IMR-90 (cell line): Measurements from ENCODE around the gene CDH9. TPM values are rescaled to one million over a fixed set of nuclear protein-coding genes. Genes with fewer than 3 reads are reported as not detected.

Experiments used
- ATAC-seq: fragments of 200-7000 bp; cut with Tn5 transposase; 2 replicates; pipeline ENCODE4 v1.9.1; 2020; ENCODE audit warnings: low read depth, mild to moderate bottlenecking, moderate library complexity
- BruUV-seq: library from RNA; stranded (reverse); fragments of 400-500 nt; replicated peaks from 2 replicates; lab custom pipeline; 2021; lab: Mats Ljungman, UMichigan
- CTCF ChIA-PET: fragments of 300-600 bp; formaldehyde crosslinking; extraction: SDS; loops from one replicate; lab custom pipeline; 2021; ENCODE audit warnings: antibody characterized with exemption; lab: Yijun Ruan, JAX
- POLR2A ChIA-PET: fragments of 300-600 bp; sonication (Branson Sonifier 250); formaldehyde crosslinking; loops from one replicate; lab custom pipeline; 2022; ENCODE audit warnings: antibody characterized with exemption; ENCODE audit not compliant: unreplicated experiment; lab: Charles Lee
- DNase-seq: peaks from one replicate; pipeline ENCODE4 v3.0.0; 2013
- H2AFZ ChIP-seq: replicated peaks from 2 replicates; pipeline ENCODE3; 2013; ENCODE audit warnings: low read length, mild to moderate bottlenecking; ENCODE audit not compliant: poor library complexity
- H2AK5ac ChIP-seq: 2 replicates; pipeline ENCODE4 v1.6.1; 2013; ENCODE audit warnings: low read depth, low read length, inconsistent platforms
- H2AK9ac ChIP-seq: replicated peaks from 2 replicates; pipeline ENCODE3; 2013; ENCODE audit warnings: mild to moderate bottlenecking, low read depth, low read length, moderate library complexity; ENCODE audit not compliant: poor library complexity
- H2BK120ac ChIP-seq: 2 replicates; pipeline ENCODE4 v1.6.1; 2013; ENCODE audit warnings: low read depth, low read length, inconsistent platforms
- H2BK15ac ChIP-seq: 3 replicates; pipeline ENCODE4 v1.6.1; 2013; ENCODE audit warnings: low read depth, low read length, inconsistent platforms
- H2BK20ac ChIP-seq: 2 replicates; pipeline ENCODE4 v1.6.1; 2013; ENCODE audit warnings: low read depth, mild to moderate bottlenecking, inconsistent platforms, low read length, moderate library complexity
- H2BK5ac ChIP-seq: 2 replicates; pipeline ENCODE4 v1.6.1; 2013; ENCODE audit warnings: mild to moderate bottlenecking, low read depth, low read length, inconsistent platforms; ENCODE audit not compliant: poor library complexity, severe bottlenecking
- H3K14ac ChIP-seq: replicated peaks from 2 replicates; pipeline ENCODE4 v1.6.1; 2013; ENCODE audit warnings: low read depth, low read length, inconsistent platforms
- H3K18ac ChIP-seq: 2 replicates; pipeline ENCODE4 v1.6.1; 2013; ENCODE audit warnings: low read depth, low read length, control low read depth
- H3K23ac ChIP-seq: 2 replicates; pipeline ENCODE4 v1.6.1; 2013; ENCODE audit warnings: low read depth, low read length, inconsistent platforms
- H3K27ac ChIP-seq: 2 replicates; pipeline ENCODE4 v1.5.1; 2013; ENCODE audit warnings: mild to moderate bottlenecking, control low read depth, low read length; ENCODE audit not compliant: insufficient read depth
- H3K27me3 ChIP-seq: 2 replicates; pipeline ENCODE4 v1.6.1; 2013; ENCODE audit warnings: low read length; ENCODE audit not compliant: control insufficient read depth, insufficient read depth
- H3K36me3 ChIP-seq: 2 replicates; pipeline ENCODE4 v1.6.1; 2013; ENCODE audit warnings: low read length, mixed read lengths; ENCODE audit not compliant: control insufficient read depth, insufficient read depth
- H3K4ac ChIP-seq: 2 replicates; pipeline ENCODE4 v1.6.1; 2013; ENCODE audit warnings: low read depth, low read length, inconsistent platforms
- H3K4me1 ChIP-seq: 2 replicates; pipeline ENCODE4 v1.6.1; 2013; ENCODE audit warnings: low read length, mixed read lengths; ENCODE audit not compliant: control insufficient read depth, insufficient read depth
- H3K4me2 ChIP-seq: 2 replicates; pipeline ENCODE4 v1.6.1; 2013; ENCODE audit warnings: low read depth, mild to moderate bottlenecking, control low read depth, low read length, moderate library complexity
- H3K4me3 ChIP-seq: 2 replicates; pipeline ENCODE4 v1.5.1; 2013; ENCODE audit warnings: low read depth, mild to moderate bottlenecking, control low read depth, low read length, moderate library complexity; ENCODE audit not compliant: insufficient read depth
- H3K56ac ChIP-seq: 2 replicates; pipeline ENCODE4 v1.6.1; 2013; ENCODE audit warnings: low read length, inconsistent platforms; ENCODE audit not compliant: insufficient read depth; ENCODE audit errors: extremely low read depth
- H3K79me1 ChIP-seq, 2 experiments: 2 replicates each; pipeline ENCODE4 v1.6.1; 2013; ENCODE audit warnings: low read length in 2 of 2, inconsistent platforms in 1 of 2, low read depth in 1 of 2
- H3K9ac ChIP-seq: 2 replicates; pipeline ENCODE4 v1.6.1; 2013; ENCODE audit warnings: low read depth, low read length, control low read depth
- H3K9me1 ChIP-seq: 2 replicates; pipeline ENCODE4 v1.6.1; 2013; ENCODE audit warnings: low read length, inconsistent platforms; ENCODE audit not compliant: insufficient read depth
- H3K9me3 ChIP-seq: 2 replicates; pipeline ENCODE4 v1.6.1; 2013; ENCODE audit warnings: low read length; ENCODE audit not compliant: control insufficient read depth, insufficient read depth
- H4K20me1 ChIP-seq: 2 replicates; pipeline ENCODE4 v1.6.1; 2013; ENCODE audit warnings: low read length, inconsistent platforms; ENCODE audit not compliant: insufficient read depth
- H4K5ac ChIP-seq: 2 replicates; pipeline ENCODE4 v1.6.1; 2013; ENCODE audit warnings: mild to moderate bottlenecking, low read depth, low read length, control low read depth
- H4K8ac ChIP-seq, 2 experiments: 2 replicates each; pipeline ENCODE4 v1.6.1; 2013; ENCODE audit warnings: low read depth in 2 of 2, low read length in 2 of 2, control low read depth in 1 of 2, inconsistent platforms in 1 of 2
- H4K91ac ChIP-seq: 2 replicates; pipeline ENCODE4 v1.6.1; 2013; ENCODE audit warnings: low read depth, low read length, inconsistent platforms; ENCODE audit not compliant: insufficient read depth
- FOS ChIP-seq: fragments of 150-350 bp; IDR thresholded peaks from 2 replicates; pipeline ENCODE4 v1.6.1; 2016; ENCODE audit warnings: low read depth, low read length
- POLR2A ChIP-seq: IDR thresholded peaks from 2 replicates; pipeline ENCODE4 v1.6.1; 2012; ENCODE audit warnings: mild to moderate bottlenecking, low read depth, low read length
- RAD21 ChIP-seq: IDR thresholded peaks from 2 replicates; pipeline ENCODE4 v1.6.1; 2012; ENCODE audit warnings: low read length, improper control_type of control experiment
- RFX5 ChIP-seq: IDR thresholded peaks from 2 replicates; pipeline ENCODE4 v1.8.0; 2012; ENCODE audit warnings: low read depth, mild to moderate bottlenecking, low read length, moderate library complexity
- SMC3 ChIP-seq: fragments of 150-350 bp; IDR thresholded peaks from 2 replicates; pipeline ENCODE4 v1.6.1; 2016; ENCODE audit warnings: low read depth, mild to moderate bottlenecking, antibody characterized with exemption, low read length, moderate library complexity
- WGBS, 2 experiments: methylation state at CpG; one replicate each; pipeline versions ENCODE4 v1.1.5 to v1.1.7; 2013; ENCODE audit warnings: missing lambda C conversion rate in 2 of 2; ENCODE audit not compliant: insufficient read length in 1 of 2; ENCODE audit errors: extremely low coverage in 2 of 2; 5-methylcytosine and 5-hydroxymethylcytosine counted together
- dilution Hi-C: fragments of 300-500 bp; cut with HindIII; formaldehyde crosslinking; loops from one replicate; pipeline ENCODE4 v1.14.3; 2018; ENCODE audit warnings: low sequenced_read_pairs; ENCODE audit not compliant: unreplicated experiment
- in situ Hi-C: fragments of 300-500 bp; cut with MboI; formaldehyde crosslinking; loops from 3 replicates; pipeline ENCODE4 v1.14.3; 2019; ENCODE audit warnings: low sequenced_read_pairs, inconsistent platforms, mixed read lengths
- intact Hi-C: fragments of 100-400 bp; cut with micrococcal nuclease; formaldehyde crosslinking; loops from 2 replicates; pipeline ENCODE4 v1.10.0; 2022
- polyA plus RNA-seq, 3 experiments: library from polyadenylated mRNA; depleted of rRNA; stranded (reverse); fragments of >200 nt; gene quantifications; 2 replicates each; pipeline ENCODE4 v1.2.3, GENCODE V29; 2012; ENCODE audit warnings: low replicate concordance in 1 of 3
- total RNA-seq: library from RNA; depleted of rRNA; stranded (reverse); fragments of >200 nt; gene quantifications from 2 replicates; pipeline ENCODE4 v1.2.3, GENCODE V29; 2012
- TF ChIP-seq, protein P1 (sequence below): conservative IDR thresholded peaks from 2 replicates; pipeline ENCODE4 v1.5.1; 2012; ENCODE audit warnings: mild to moderate bottlenecking, low read depth, low read length, improper control_type of control experiment

CDH9 gene
- total and polyA plus RNA-seq, 2 of the 4 experiments (the other 2 are of a cell fraction): not detected

DNA sequence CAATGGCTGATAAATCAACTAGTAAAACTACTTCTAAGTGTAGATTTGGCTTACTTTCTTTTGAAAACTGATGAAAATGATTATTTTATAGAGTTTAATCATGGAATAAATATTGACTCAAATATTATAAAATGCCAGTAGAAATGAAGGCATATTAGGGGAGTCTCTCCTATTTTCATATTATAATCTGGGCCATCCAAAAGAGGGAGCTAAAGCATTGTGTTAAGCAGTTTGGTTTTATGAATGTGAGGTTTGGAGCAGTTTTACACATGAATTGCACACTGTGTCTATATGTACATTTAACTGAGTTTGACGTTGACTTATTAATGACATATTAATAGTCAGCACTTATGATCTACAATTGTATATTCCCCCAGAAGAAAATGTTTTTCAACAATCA is 17.4 kb downstream of the CDH9 start:
- Histone ChIP-seq H3K4me1 (no peaks in the 10 kb centered on the region), H3K56ac (no peak overlapping the region), H3K18ac (no peak overlapping the region), H3K36me3 (no peaks in the 10 kb centered on the region), H3K9me1 (no peaks in the 10 kb centered on the region), H2BK120ac (no peak overlapping the region), H3K4me3 (no peak overlapping the region), H3K14ac (no peak overlapping the region), H4K5ac (no peak overlapping the region), H3K9ac (no peak overlapping the region), H2BK5ac (no peak overlapping the region), H2AFZ (no peak overlapping the region), H3K4me2 (no peak overlapping the region), H3K79me1 (no peaks in the 10 kb centered on the region), H3K23ac (no peak overlapping the region), H3K27ac (no peak overlapping the region), H3K4ac (no peak overlapping the region), H2BK15ac (no peak overlapping the region), H2AK5ac (no peak overlapping the region), H3K27me3 (no peaks in the 10 kb centered on the region), H4K8ac (no peak overlapping the region), H2BK20ac (no peak overlapping the region), H4K20me1 (no peaks in the 10 kb centered on the region), H2AK9ac (no peak overlapping the region), H3K9me3 (no peaks in the 10 kb centered on the region), H4K91ac (no peak overlapping the region)
- BruUV-seq: no TSS peak
- CTCF ChIA-PET: no interaction called here
- in situ Hi-C loops (no loop called here), intact Hi-C loops (loop anchor here (2.0 to 10.0 kb wide), 2 partner anchors 994 to 1746 kb away; no protein-coding TSS in a partner anchor), dilution Hi-C loops (no loop called here)
- TF ChIP-seq POLR2A (no peak), RFX5 (no peak), FOS (no peak), RAD21 (peak; percentile 62), SMC3 (0 out of 2 replicates have a peak, but pooled peaks have one; percentile 21)
- TF ChIP-seq, protein P1, sequence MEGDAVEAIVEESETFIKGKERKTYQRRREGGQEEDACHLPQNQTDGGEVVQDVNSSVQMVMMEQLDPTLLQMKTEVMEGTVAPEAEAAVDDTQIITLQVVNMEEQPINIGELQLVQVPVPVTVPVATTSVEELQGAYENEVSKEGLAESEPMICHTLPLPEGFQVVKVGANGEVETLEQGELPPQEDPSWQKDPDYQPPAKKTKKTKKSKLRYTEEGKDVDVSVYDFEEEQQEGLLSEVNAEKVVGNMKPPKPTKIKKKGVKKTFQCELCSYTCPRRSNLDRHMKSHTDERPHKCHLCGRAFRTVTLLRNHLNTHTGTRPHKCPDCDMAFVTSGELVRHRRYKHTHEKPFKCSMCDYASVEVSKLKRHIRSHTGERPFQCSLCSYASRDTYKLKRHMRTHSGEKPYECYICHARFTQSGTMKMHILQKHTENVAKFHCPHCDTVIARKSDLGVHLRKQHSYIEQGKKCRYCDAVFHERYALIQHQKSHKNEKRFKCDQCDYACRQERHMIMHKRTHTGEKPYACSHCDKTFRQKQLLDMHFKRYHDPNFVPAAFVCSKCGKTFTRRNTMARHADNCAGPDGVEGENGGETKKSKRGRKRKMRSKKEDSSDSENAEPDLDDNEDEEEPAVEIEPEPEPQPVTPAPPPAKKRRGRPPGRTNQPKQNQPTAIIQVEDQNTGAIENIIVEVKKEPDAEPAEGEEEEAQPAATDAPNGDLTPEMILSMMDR: peak; percentile 42
- DNase-seq (peak; percentile 0), ATAC-seq (no peak)
- WGBS, 2 experiments: no CpG with 5 or more reads among the region's 1 CpG
- POLR2A ChIA-PET: no interaction called here
